ENCODE measurements around the gene CCDC57.

Gene CCDC57

DNA sequence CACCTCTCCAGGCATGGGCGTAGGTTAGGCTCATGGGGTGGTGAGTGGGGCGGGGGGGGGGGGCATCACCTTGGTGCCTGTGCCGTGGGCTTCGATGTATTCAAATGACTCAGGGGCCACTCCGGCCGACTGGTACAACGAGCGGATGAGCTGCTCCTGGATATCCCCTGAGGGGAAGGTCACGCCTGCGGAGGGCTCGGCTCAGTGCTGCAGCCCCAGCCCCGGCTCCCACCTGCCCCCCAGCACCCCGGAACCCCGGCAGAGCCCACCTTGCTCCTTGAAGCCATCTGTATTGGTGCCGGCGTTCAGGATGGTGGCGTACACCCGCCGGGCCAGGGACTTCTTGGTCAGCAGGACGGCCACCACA is 120.0 kb downstream of the CCDC57 start:
- no peak for DNase-seq (ENCODE audit: low read depth)

- DNase-seq (ENCODE audit: low read depth) = no peak
Measured at GRCh38 chr17:82092094-82092586, 120.5 kb downstream of the CCDC57 start.

GRCh38 chr17:82091264-82092066 is 121.2 kb downstream of the CCDC57 start:
- DNase-seq (ENCODE audit: low read depth) = no peak

GRCh38 chr17:82090549-82091263 is 121.9 kb downstream of the CCDC57 start:
- DNase-seq (ENCODE audit: low read depth) = no peak

DNA sequence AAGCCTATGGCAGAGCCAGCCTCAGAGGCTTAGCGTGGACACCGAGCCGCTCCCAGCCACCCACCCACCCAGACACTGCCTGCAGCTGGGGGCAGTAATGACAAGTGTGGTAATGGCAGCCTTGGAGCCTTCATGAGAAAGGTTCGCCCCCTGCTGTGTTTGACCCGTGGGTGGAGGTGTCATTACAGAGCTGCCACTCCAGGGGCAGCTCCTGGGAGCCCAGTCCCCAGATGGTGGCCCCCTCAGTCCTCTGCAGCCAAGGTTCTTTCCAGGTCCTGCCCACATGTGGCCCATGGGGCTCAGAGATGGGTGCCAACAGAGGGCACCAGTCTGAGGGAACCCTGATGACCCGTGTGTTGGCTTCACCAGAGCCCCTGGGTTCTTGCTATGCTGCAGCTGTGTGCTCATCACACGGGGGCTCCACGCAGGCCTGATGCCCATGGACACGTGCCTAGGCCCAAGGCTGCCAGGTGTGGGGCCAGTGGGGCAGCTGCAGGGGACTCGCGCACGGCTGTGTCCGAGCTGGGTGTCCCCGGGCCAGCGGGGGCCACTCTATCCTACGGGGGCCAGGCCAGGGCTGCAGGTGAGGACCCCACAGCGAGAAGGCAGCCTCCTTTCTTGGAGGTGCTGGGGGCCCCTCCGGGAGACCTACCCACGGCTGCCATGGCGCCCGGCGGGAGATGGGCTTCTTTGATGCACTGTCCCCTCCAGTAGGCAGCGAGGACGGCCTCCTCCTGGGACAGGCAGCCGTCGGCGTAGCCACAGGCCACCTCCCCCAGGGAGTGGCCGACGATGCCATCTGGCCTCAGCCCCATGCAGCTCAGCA is 122.7 kb downstream of the CCDC57 start:
- DNase-seq (ENCODE audit: low read depth) = no peak

DNA sequence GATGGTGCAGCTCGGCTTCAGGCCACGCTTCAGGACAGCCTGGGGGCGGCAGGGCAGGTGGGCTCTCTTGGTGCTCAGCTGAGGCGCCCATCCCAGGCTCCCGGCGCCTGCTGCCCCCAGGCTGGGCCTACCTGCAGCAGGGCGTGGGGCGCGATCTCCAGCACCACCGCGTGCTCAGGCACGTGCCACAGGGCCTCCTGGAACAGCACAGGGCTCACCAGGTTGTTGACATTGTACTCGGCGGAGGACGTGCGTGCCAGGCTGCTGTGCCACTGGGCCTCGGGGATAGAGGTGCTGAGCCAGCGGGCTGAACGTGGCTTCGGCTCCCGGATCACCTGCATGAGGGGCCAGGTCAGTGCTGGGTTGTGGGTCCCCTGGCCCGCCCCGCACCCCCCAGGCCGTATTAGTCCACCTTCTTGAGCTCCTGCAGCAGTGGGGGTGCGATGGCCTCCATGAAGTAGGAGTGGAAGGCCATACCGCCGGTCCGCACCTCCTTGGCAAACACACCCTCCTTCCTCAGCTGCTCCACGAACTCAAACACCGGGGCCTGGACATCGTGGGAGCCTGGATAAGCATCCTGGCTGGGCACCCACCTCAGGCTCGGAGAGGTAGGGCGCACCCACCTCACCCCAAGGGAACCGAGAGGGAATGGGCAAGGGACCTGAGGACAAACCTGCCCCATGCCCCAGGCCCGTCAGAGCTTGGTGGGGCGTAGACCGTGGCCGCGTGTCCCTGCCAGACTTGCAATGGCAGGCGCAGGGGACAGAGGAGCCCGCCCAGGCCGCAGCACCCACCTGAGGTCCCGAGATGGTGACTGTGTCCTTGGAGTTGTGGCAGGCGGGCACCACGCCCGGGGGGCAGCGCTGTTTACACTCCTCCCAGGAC is 123.6 kb downstream of the CCDC57 start:
- DNase-seq (ENCODE audit: low read depth) = no peak

GRCh38 chr17:82087961-82088837 is 124.4 kb downstream of the CCDC57 start:
- DNase-seq (ENCODE audit: low read depth) = no peak

DNA sequence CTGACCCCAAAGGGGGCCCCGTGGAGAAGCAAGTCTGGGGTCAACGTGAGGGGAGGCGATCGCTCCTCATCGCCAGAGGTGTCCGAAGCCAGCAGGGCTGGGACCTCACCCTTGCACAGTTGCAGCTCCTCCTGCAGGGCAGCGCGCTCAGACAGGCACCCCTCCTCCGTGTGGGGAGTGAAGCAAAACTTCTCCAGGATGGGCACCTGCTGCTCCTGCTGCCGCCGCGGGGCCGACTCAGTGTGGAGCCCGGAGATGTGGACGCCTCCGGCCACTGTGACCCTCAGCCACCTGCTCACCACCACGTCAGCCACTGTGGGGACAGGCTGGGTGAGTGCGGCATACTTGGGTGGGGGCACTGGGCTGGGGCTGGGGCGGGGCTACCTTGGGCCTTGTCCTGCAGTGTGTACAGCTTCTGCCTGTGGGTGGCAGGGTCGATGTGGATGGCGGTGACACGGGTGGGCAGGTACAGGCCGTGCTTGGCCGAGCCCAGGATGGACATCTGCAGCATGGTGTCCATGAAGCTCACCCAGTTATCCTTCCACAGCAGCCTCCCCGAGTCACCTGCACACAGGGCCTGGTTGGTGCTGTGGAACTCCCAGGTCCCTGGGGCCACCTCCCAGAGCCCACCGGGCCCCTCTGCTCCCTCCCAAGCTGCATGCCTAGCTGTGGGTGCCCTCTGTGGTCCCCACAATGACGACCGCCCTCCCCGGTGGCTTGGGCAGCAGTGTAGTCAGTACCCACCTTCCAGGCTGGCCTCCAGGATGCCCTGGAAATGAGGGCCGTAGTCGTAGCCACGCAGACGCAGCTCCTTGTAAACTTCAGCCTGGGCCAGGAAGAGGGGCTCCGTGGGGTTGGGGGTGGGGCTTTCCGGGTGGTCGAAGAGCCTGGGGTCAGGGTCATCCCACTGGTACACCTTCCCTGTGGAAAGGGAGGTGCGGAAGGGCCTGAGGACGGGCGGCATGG is 125.4 kb downstream of the CCDC57 start:
- DNase-seq (ENCODE audit: low read depth) = no peak

DNA sequence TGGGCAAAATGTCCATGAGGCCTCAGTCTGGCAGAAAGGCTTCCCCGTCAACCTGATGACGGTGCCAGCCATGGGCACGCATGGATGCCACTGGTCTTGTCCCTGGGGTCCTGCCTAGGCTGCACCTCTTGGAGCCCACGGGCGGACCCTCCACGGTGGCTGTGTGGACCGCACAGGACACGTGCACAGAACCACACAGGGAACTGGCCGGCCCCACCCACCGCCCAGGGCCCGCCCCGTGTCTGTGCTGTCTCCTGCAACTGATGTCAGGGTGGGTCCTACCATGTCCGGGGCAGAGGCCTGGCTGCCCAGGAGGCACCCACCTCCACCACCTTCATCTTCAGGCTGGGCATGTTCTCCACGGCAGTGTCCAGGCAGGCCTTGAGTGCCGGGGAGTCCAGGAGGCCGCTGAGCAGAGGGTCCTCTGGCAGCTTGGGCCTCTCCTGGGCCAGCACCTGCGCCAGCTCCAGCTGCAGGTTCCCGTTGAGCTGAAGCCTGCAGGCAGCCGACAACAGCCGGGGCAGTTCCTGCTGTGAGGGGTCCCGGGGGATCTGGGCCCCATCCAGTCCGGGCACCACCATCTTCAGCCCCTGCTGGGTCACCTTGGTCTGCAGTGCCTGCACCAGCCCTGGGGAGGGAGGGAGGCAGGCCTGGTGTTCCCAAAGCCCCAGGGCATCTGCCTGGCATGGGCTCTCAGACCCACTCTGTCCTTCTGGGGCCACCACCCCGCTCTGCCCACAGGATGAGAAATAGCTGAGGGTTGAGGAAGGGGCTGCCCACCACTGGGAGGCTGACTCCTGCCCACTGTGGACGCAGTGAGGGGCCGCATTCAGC is 126.5 kb downstream of the CCDC57 start:
- DNase-seq (ENCODE audit: low read depth) = no peak

GRCh38 chr17:82085031-82085861 is 127.4 kb downstream of the CCDC57 start:
- DNase-seq (ENCODE audit: low read depth) = no peak

DNA sequence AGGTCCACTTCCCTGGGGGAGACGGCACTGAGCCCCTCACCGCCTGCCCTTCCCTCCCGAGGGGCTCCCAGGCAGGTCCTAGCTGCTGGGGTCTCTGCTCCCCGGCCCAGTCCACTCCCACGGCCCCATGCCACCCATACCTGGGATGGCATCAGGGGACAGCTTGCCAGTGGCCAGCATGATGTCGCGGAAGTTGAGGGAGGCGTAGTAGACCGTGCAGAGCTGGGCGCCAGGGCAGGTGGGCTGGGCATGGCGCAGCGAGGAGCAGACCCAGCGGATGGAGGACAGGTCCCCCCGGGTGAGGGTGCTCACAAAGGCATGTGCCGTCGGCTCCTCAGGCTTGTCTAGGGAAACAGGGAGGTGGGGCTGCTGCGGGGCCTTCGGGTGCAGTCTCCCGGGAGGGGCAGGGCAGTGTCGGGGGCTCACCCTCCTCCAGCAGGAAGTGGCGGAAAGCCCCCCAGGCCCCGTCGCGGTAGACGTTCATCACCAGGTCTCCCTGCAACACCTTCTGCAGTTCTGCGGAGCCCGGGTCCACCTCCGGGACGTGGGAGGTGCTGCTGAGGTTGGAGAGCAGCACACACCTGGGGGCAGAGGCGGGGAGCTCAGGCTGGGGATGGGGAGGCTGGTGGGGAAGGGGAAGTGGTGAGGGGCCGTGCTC is 128.1 kb downstream of the CCDC57 start:
- no peak for DNase-seq (ENCODE audit: low read depth)

DNA sequence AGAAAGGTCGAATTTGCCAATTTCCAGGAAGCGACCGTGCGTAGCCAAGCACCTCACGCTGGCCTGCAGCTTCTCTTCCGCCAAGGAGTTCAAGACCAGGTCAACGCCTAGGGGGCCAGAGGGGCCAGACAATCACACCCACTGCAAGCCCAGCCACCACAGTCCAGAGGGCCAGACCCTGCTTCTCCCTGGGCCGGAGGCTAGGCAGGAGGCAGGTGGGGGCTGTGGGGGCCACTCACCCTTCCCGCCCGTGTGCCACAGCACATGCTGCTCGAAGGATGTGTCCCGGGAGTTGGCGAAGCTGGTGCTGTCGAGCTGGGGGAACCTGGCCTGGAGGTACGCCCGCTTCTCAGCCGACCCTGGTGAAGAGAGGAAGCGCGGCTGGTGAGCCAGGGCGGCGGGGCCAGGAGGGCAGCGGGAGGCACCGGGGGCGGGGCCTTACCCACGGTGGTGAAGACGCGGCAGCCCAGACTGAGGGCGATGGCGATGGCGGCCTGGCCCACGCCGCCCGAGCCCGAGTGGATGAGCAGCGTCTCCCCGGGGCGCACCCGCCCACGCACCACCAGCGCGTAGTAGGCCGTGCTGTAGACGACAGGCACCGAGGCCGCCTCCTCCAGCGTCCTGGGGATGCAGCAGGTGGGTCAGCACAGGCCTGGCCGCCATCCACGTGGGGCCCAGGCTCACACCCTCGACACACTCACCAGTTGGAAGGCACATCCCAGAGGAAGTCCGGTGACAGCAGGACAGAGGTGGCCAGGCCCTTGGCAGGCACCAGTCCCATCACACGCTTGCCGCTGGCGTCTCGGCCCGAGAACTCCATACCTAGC is 128.9 kb downstream of the CCDC57 start:
- no peak for DNase-seq (ENCODE audit: low read depth)

DNA sequence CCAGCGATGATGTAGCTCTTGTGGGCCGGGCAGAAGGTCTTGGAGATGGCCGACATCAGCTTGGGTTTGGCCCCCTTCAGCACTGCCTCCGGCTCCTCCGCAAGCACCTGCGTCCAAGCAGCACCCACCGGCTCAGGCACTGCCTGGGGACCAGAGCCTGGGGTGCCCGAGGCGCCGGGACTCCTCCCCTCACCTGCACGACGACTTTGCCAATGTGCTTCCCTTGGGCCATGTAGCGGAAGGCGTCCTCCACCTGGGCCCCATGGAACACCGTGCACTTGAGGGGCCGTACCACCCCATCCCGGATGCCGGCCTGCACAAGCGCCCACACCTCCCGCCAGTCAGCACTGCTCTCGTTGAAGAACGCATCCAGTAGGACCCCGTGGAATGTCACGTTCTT is 129.6 kb downstream of the CCDC57 start:
- no peak for DNase-seq (ENCODE audit: low read depth)

GRCh38 chr17:82082456-82082855 is 130.2 kb downstream of the CCDC57 start:
- no peak for DNase-seq (ENCODE audit: low read depth)

GRCh38 chr17:82081966-82082365 is 130.7 kb downstream of the CCDC57 start:
- DNase-seq (ENCODE audit: low read depth) = no peak

GRCh38 chr17:82081546-82081945 is 131.1 kb downstream of the CCDC57 start:
- no peak for DNase-seq (ENCODE audit: low read depth)
